GM12872 (cell line): ENCODE measurements around the gene CD101.

ENCODE experiments used
- CTCF ChIP-seq: IDR thresholded peaks from 3 replicates; pipeline ENCODE4 v1.5.1; 2011; ENCODE audit warnings: low read depth, mild to moderate bottlenecking, low read length, moderate library complexity; ENCODE audit not compliant: insufficient read depth

CD101 gene

GRCh38 chr1:116994411-116994810, 7.1 kb upstream of the CD101 start:
- no peak for TF ChIP-seq CTCF

GRCh38 chr1:116997066-116997465, 4.5 kb upstream of the CD101 start:
- no peak for TF ChIP-seq CTCF

GRCh38 chr1:116997636-116998035, 3.9 kb upstream of the CD101 start:
- no peak for TF ChIP-seq CTCF

- TF ChIP-seq CTCF, result no peak
Measured at GRCh38 chr1:116999596-116999995, 2.0 kb upstream of the CD101 start.

- TF ChIP-seq CTCF, result no peak
Measured at GRCh38 chr1:117000142-117000541, 1.4 kb upstream of the CD101 start.

GRCh38 chr1:117003223-117003875, 1.8 kb downstream of the CD101 start:
- TF ChIP-seq CTCF, result no peak

- no peak for TF ChIP-seq CTCF
Measured at GRCh38 chr1:117007719-117008013, 6.1 kb downstream of the CD101 start.

- TF ChIP-seq CTCF, result no peak
Measured at GRCh38 chr1:117008656-117009055, 7.1 kb downstream of the CD101 start.
